Right lobe of liver (tissue), 6 donors: ENCODE results near the gene MMS22L. TPM values are rescaled to one million over a fixed set of nuclear protein-coding genes. Genes with fewer than 3 reads are reported as not detected.
A peak's percentile ranks its signal among the peaks of the same experiment; 100 is the strongest.

Experiments
- ATAC-seq, 4 donors: fragments of 200-7000 bp; cut with Tn5 transposase; one replicate each; pipeline ENCODE4 v1.9.1; 2020; ENCODE audit warnings: mild to moderate bottlenecking in 4 of 4, moderate library complexity in 4 of 4
- DNase-seq, 3 donors: peaks; one replicate each; pipeline ENCODE4 v3.0.0-alpha.2; 2020
- H3K27ac ChIP-seq, 3 donors: fragments of 200-600 bp; one replicate each; pipeline ENCODE4 v1.8.0; 2022
- H3K27me3 ChIP-seq, 2 donors: fragments of 200-600 bp; one replicate each; pipeline ENCODE4 v1.8.0; 2022
- H3K36me3 ChIP-seq, 4 donors: fragments of 200-600 bp; sonication (generic) in 1 of 4; one replicate each; pipeline versions ENCODE4 v1.5.1 to v1.8.0; 2017 to 2022; ENCODE audit warnings: control low read depth in 1 of 4
- H3K4me1 ChIP-seq, 4 donors: fragments of 200-600 bp; sonication (generic) in 1 of 4; one replicate each; pipeline versions ENCODE4 v1.5.1 to v1.8.0; 2017 to 2022; ENCODE audit warnings: control low read depth in 1 of 4
- H3K4me3 ChIP-seq, 3 donors: fragments of 200-600 bp; one replicate each; pipeline ENCODE4 v1.8.0; 2022
- H3K9me3 ChIP-seq, 4 donors: fragments of 200-600 bp; sonication (generic) in 1 of 4; one replicate each; pipeline versions ENCODE4 v1.5.1 to v1.8.0; 2017 to 2022; ENCODE audit warnings: control low read depth in 1 of 4
- POLR2A ChIP-seq: fragments of 450-650 bp; IDR thresholded peaks from one replicate; pipeline ENCODE4 v1.6.1; 2017; ENCODE audit warnings: antibody characterized with exemption, mild to moderate bottlenecking
- WGBS: methylation state at CpG from one replicate; pipeline ENCODE4 v1.1.6; 2018; ENCODE audit warnings: low coverage, low lambda C conversion rate; ENCODE audit not compliant: insufficient coverage; ENCODE audit errors: missing lambda C conversion rate; 5-methylcytosine and 5-hydroxymethylcytosine counted together
- intact Hi-C, 2 donors: fragments of 100-400 bp; cut with DNase I; formaldehyde crosslinking; loops; one replicate each; pipeline versions ENCODE4 v1.11.2 to v1.14.1; 2022
- total RNA-seq, 6 experiments: library from RNA; depleted of rRNA in 2 of 6; stranded (reverse); fragments of >200 nt in 2 of 6; fragmentation: NEBNext Ultra II Directional in 3 of 6; extraction: Animal tissue kit (Norgen Biotek cat#: 25700) in 3 of 6; gene quantifications; one replicate each; pipeline versions ENCODE4 v1.1.0 to v1.2.4, GENCODE V29; 2016 to 2023
- TF ChIP-seq, protein P1 (sequence below), 4 donors: fragments of 200-600 bp in 3 of 4; fragments of 450-650 bp in 1 of 4; IDR thresholded peaks; one replicate each; pipeline versions ENCODE4 v1.5.1 to v1.8.0; 2016 to 2022; ENCODE audit warnings: antibody characterized with exemption in 4 of 4, mild to moderate bottlenecking in 2 of 4
- donor health status: DM: no; HTN: yes; CAD: no.
- donor health status: DM: no; HTN: no; CAD: no.
- donor health status: DM: no; HTN: no; CAD: no.
- donor health status: DM: no; HTN: yes; CAD: no.
- donor health status: DM: no; HTN: yes; CAD: no.

MMS22L gene
- total RNA-seq, 6 experiments from 2014 or later = 0.79 to 5.4 (median 2.3) TPM

DNA sequence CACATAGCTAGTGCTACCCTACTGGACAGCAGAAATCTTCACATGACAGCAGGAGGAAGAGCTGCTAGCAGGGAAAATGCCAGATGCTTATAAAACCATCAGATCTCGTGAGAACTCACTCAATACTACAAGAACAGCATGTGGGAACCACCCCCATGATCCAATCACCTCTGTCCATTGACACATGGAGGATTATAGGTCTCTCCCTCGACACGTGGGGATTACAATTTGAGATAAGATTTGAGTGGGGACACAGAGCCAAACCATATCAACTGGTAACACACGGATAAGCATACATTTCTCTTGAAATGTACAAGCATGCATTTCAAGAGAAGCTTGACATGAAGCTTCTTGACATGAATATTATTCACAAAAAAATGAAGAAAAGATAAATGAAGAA lies 64.1 kb downstream of the MMS22L start:
- Histone ChIP-seq H3K4me1 (no peaks in the 10 kb centered on the region), H3K36me3 (no peaks in the 10 kb centered on the region), H3K27ac (no peak overlapping the region), H3K27me3 (no peaks in the 10 kb centered on the region), H3K4me3 (no peak overlapping the region), H3K9me3 (no peaks in the 10 kb centered on the region)
- no peak for TF ChIP-seq POLR2A
- TF ChIP-seq, protein P1, sequence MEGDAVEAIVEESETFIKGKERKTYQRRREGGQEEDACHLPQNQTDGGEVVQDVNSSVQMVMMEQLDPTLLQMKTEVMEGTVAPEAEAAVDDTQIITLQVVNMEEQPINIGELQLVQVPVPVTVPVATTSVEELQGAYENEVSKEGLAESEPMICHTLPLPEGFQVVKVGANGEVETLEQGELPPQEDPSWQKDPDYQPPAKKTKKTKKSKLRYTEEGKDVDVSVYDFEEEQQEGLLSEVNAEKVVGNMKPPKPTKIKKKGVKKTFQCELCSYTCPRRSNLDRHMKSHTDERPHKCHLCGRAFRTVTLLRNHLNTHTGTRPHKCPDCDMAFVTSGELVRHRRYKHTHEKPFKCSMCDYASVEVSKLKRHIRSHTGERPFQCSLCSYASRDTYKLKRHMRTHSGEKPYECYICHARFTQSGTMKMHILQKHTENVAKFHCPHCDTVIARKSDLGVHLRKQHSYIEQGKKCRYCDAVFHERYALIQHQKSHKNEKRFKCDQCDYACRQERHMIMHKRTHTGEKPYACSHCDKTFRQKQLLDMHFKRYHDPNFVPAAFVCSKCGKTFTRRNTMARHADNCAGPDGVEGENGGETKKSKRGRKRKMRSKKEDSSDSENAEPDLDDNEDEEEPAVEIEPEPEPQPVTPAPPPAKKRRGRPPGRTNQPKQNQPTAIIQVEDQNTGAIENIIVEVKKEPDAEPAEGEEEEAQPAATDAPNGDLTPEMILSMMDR (IDR thresholded peaks at IDR 0.05) = no peak
- intact Hi-C loops = no loop called here
- ATAC-seq (no peak), DNase-seq (no peak)
- WGBS = 74% methylated on average over 4 of the region's 4 CpGs

DNA sequence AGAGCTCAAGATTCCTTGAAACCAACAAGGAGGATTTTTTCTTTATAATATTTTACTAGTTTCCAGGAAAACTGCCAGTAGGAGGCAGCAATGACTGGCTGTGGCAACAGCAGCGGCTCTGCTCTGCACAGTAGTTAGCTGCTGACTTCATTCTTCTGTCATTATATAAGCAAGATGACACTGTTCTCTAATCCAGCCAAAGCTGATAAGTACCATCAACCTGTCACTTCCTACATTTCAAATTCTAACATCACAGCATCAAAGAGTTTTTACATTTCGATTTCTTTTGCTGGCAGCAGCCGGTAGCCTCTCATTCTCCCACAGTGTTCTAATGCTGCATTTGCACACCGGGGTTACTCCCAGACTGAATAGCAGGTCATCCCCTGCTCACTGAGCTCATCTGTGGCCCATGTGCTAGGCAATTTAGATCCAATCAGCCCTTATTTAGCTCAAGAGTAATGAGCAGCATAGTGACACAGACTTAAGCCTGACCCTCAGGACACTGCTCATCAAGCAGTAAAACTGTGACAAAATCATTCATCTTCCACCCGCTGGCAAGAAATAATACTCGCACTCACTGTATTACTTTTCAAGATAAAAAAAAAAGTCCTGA lies 67.8 kb downstream of the MMS22L start:
- no peak for DNase-seq
- no peak overlapping the region for H3K4me3 ChIP-seq
- no peaks in the 10 kb centered on the region for H3K4me1 ChIP-seq
- WGBS = 67% methylated on average over 6 of the region's 6 CpGs
- H3K36me3 ChIP-seq = no peaks in the 10 kb centered on the region
- intact Hi-C loops = no loop called here
- ATAC-seq = peak in 3 of 4 donors; percentile 55 to 83 (median 79)
- TF ChIP-seq, protein P1 (IDR thresholded peaks at IDR 0.05) = peak in 3 of 4 donors; percentile 29 to 46 (median 41)
- no peak for TF ChIP-seq POLR2A
- no peak overlapping the region for H3K27ac ChIP-seq
- H3K27me3 ChIP-seq = no peaks in the 10 kb centered on the region
- no peaks in the 10 kb centered on the region for H3K9me3 ChIP-seq

DNA sequence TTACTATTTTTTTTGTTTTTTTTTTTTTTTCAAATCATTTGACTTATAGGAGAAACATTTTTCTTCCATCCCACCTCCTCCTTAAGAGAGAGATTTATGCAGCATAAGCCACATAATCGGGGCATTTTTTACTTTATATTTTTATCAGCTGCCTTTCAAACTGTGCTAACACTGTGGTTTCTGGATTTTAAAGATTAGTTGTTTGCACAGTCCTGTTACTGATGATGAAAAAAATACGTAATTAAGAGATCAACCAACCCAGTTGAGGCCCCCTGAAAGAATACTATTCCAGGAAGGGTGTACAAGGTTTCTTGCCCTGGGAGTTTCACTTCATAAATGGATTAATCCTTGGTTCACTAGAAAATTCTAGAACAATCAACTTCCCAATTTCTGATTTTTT lies 68.3 kb downstream of the MMS22L start:
- no peaks in the 10 kb centered on the region for H3K9me3 ChIP-seq
- intact Hi-C loops = no loop called here
- DNase-seq (no peak), ATAC-seq (no peak)
- TF ChIP-seq POLR2A = no peak
- TF ChIP-seq, protein P1 (IDR thresholded peaks at IDR 0.05) = no peak
- WGBS = 30% methylated on average over 2 of the region's 2 CpGs
- no peak overlapping the region for H3K4me3 ChIP-seq
- no peaks in the 10 kb centered on the region for H3K4me1 ChIP-seq
- H3K36me3 ChIP-seq = no peaks in the 10 kb centered on the region
- H3K27me3 ChIP-seq = no peaks in the 10 kb centered on the region
- H3K27ac ChIP-seq = no peak overlapping the region

DNA sequence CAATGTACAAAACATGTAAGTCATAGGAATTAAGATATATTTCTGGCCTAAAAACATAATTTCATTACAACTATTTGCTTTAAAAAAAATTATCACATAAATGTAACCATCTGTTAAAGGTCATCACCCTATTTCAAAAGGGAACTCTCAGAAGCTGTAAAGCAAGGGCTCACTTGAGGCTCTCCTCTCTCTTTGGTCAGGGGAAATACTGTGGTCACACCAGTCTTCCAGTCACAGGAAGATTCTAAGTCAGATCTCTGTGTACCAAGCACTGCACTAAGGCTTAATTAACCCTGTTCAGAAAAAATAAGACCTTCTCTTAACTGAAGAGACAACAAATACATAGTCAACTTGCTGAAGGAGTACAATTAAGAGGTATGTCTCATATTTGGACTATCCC lies 75.6 kb downstream of the MMS22L start:
- intact Hi-C loops = no loop called here
- no peaks in the 10 kb centered on the region for H3K9me3 ChIP-seq
- no peaks in the 10 kb centered on the region for H3K4me1 ChIP-seq
- H3K27ac ChIP-seq = no peak overlapping the region
- H3K36me3 ChIP-seq = no peaks in the 10 kb centered on the region
- DNase-seq (no peak), ATAC-seq (no peak)
- H3K4me3 ChIP-seq = no peak overlapping the region
- TF ChIP-seq, protein P1 (IDR thresholded peaks at IDR 0.05) = no peak
- no peak for TF ChIP-seq POLR2A
- no peaks in the 10 kb centered on the region for H3K27me3 ChIP-seq

DNA sequence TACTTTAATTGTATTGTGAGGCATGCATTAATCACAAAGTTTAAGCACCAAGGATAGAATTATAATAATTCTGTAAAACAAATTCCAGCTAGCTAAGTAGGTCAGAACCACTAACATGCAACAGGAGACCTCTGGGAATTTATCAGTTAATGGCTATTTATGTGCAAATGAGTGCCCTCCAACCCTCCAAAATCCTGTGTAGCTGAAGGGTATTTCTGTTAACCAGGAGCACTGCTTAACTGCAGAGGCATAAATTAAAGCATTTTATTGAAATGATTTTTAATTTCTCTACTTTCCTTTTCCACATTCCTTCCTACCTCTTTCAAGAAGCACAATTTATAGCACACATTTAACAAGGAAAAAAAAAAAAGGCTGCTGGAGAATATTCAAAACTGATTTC lies 77.0 kb downstream of the MMS22L start:
- Histone ChIP-seq H3K4me3 (no peak overlapping the region), H3K36me3 (no peaks in the 10 kb centered on the region), H3K27ac (no peak overlapping the region), H3K27me3 (no peaks in the 10 kb centered on the region), H3K4me1 (no peaks in the 10 kb centered on the region), H3K9me3 (no peaks in the 10 kb centered on the region)
- intact Hi-C loops = no loop called here
- DNase-seq (no peak), ATAC-seq (no peak)
- TF ChIP-seq, protein P1 (IDR thresholded peaks at IDR 0.05) = no peak
- TF ChIP-seq POLR2A = no peak
